ENCODE results near the gene GNPTG. TPM values are rescaled to one million over a fixed set of nuclear protein-coding genes. Genes with fewer than 3 reads are reported as not detected.

GNPTG gene
- total RNA-seq, 4 donors from 2014 or later = 53.8 to 130 (median 79.1) TPM

DNA sequence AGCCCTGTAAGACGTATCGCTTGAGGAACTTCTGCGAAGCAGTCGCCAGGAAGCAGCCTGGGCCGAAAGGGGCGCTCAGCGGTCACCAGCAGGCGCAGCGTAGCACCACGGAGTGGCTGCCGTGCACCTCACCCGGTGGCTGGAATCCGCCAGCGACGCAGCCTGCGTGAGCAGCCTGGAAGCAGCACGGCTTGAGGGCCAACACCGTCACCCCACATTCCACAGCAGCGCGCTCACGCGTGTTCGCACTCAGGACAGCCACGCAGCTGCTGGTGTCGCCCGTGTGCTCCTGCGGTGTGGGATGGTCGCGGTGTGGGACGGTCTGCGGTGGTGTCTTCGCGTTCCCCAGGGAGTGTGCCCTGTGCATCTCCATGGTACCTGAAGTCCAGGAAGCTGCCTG lies 32.7 kb upstream of the GNPTG start:
- Histone ChIP-seq H3K36me3 (peaks cover 0 to 75% (median 33%) of the 10 kb centered on the region in 4 donors), H3K9me3 (no peaks in the 10 kb centered on the region), H3K27me3 (no peaks in the 10 kb centered on the region), H3K27ac (no peak overlapping the region), H3K4me1 (no peaks in the 10 kb centered on the region), H3K4me3 (no peak overlapping the region)
- intact Hi-C loops (cut with DNase I; ENCODE audit: low total_unique reads) (no loop called here), in situ Hi-C loops (cut with MboI; ENCODE audit: low pct_ligation_motif_present in 1 of 4, low pct_unique_long_range_greater_than_20kb in 1 of 4, low sequenced_read_pairs in 3 of 4) (no loop called here)
- WGBS, 2 donors (ENCODE audit: low coverage in 1 of 2) = 91% methylated on average over 21 of the region's 33 CpGs; no CpG with 5 or more reads in 1 of the 2 donors
- no peak for DNase-seq
- no peak for TF ChIP-seq POLR2AphosphoS5 (IDR thresholded peaks at IDR 0.05)
- TF ChIP-seq POLR2A (IDR thresholded peaks at IDR 0.05) = no peak
- TF ChIP-seq, protein P1, sequence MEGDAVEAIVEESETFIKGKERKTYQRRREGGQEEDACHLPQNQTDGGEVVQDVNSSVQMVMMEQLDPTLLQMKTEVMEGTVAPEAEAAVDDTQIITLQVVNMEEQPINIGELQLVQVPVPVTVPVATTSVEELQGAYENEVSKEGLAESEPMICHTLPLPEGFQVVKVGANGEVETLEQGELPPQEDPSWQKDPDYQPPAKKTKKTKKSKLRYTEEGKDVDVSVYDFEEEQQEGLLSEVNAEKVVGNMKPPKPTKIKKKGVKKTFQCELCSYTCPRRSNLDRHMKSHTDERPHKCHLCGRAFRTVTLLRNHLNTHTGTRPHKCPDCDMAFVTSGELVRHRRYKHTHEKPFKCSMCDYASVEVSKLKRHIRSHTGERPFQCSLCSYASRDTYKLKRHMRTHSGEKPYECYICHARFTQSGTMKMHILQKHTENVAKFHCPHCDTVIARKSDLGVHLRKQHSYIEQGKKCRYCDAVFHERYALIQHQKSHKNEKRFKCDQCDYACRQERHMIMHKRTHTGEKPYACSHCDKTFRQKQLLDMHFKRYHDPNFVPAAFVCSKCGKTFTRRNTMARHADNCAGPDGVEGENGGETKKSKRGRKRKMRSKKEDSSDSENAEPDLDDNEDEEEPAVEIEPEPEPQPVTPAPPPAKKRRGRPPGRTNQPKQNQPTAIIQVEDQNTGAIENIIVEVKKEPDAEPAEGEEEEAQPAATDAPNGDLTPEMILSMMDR (IDR thresholded peaks at IDR 0.05) = no peak
- TF ChIP-seq EP300 (IDR thresholded peaks at IDR 0.05; ENCODE audit: low read depth) = no peak

DNA sequence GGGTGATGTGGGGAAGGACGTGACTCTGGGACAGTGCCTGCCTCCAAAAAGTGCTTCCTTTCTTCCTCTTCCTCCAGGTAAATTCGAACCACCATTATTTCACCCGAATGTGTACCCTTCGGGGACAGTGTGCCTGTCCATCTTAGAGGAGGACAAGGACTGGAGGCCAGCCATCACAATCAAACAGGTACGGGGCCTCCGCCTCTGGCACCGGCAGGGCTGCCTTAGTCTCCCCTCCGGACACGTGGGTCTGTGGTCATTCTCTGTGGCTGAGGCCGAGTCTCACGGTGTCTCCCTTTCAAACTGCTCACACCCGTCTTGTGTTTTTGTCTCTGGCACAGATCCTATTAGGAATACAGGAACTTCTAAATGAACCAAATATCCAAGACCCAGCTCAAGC lies 31.6 kb upstream of the GNPTG start:
- in situ Hi-C loops (cut with MboI; ENCODE audit: low pct_ligation_motif_present in 1 of 4, low pct_unique_long_range_greater_than_20kb in 1 of 4, low sequenced_read_pairs in 3 of 4) = no loop called here
- WGBS, 2 donors (ENCODE audit: low coverage in 1 of 2) = 84 to 96% methylated on average over 5 to 12 of the region's 12 CpGs
- no peaks in the 10 kb centered on the region for H3K4me1 ChIP-seq
- peaks cover 0 to 76% (median 34%) of the 10 kb centered on the region in 4 donors for H3K36me3 ChIP-seq
- H3K9me3 ChIP-seq = no peaks in the 10 kb centered on the region
- no peak overlapping the region for H3K4me3 ChIP-seq
- TF ChIP-seq, protein P1 (IDR thresholded peaks at IDR 0.05) = no peak
- intact Hi-C loops (cut with DNase I; ENCODE audit: low total_unique reads) = no loop called here
- H3K27ac ChIP-seq = no peak overlapping the region
- DNase-seq = no peak
- no peaks in the 10 kb centered on the region for H3K27me3 ChIP-seq

DNA sequence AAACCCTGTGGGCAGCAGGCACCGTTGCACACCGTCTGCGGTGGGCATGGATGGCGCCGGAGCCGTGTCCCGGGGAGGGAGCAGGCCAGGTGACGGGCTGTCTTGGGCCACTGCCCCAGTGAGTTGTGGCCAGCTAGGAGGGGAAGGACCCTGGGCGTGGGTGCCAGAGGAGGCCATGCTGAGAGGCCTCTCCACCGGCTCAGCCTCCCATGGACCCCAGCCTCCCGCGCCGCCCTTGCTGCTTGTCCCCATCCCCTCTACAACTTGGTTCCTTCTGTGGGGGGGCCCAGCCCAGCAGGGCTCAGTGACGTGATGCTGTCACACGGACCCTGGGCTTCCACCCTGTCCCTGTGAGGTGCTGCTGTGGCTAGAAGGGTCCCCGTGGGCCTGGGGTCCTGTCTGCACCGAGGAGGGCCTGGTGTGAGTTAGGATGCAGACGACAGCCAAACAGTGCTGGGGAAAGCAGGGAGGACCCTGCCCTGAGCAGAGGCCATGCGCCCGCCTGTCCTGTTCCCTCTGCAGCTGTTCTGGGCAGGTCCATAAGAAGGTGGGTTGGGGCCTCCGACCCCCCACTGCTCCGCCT lies 31.0 kb upstream of the GNPTG start:
- Histone ChIP-seq H3K4me3 (no peak overlapping the region), H3K4me1 (no peaks in the 10 kb centered on the region), H3K27ac (no peak overlapping the region), H3K27me3 (no peaks in the 10 kb centered on the region), H3K36me3 (peaks cover 0 to 72% (median 31%) of the 10 kb centered on the region in 4 donors), H3K9me3 (no peaks in the 10 kb centered on the region)
- no peak for DNase-seq
- WGBS, 2 donors (ENCODE audit: low coverage in 1 of 2) = 88% methylated on average over 21 of the region's 22 CpGs; no CpG with 5 or more reads in 1 of the 2 donors
- intact Hi-C loops (cut with DNase I; ENCODE audit: low total_unique reads) (no loop called here), in situ Hi-C loops (cut with MboI; ENCODE audit: low pct_ligation_motif_present in 1 of 4, low pct_unique_long_range_greater_than_20kb in 1 of 4, low sequenced_read_pairs in 3 of 4) (no loop called here)
- TF ChIP-seq, protein P1 (IDR thresholded peaks at IDR 0.05) = no peak
- no peak for TF ChIP-seq EP300 (IDR thresholded peaks at IDR 0.05; ENCODE audit: low read depth)
- no peak for TF ChIP-seq POLR2AphosphoS5 (IDR thresholded peaks at IDR 0.05)
- no peak for TF ChIP-seq POLR2A (IDR thresholded peaks at IDR 0.05)

DNA sequence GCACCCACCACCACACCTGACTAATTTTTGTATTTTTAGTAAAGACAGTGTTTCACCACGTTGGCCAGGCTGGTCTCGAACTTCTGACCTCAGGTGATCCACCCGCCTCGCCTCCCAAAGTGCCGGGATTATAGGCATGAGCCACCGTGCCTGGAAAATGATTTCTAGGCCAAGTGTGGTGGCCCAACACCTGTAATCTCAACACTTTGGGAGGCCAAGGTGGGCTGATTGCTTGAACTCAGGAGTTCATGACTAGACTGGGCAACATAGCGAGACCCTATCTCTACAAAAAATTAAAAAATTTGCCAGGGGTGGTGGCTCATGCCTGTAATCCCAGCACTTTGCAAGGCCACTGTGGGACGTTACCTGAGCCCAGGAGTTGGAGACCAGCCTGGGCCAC lies 29.3 kb upstream of the GNPTG start:
- H3K9me3 ChIP-seq = no peaks in the 10 kb centered on the region
- no peak overlapping the region for H3K4me3 ChIP-seq
- in situ Hi-C loops (cut with MboI; ENCODE audit: low pct_ligation_motif_present in 1 of 4, low pct_unique_long_range_greater_than_20kb in 1 of 4, low sequenced_read_pairs in 3 of 4) = no loop called here
- H3K27me3 ChIP-seq = no peaks in the 10 kb centered on the region
- WGBS, 2 donors (ENCODE audit: low coverage in 1 of 2) = 67 to 89% methylated on average over 1 to 8 of the region's 8 CpGs
- no peaks in the 10 kb centered on the region for H3K4me1 ChIP-seq
- DNase-seq = no peak
- TF ChIP-seq POLR2AphosphoS5 (IDR thresholded peaks at IDR 0.05) (no peak), EP300 (IDR thresholded peaks at IDR 0.05; ENCODE audit: low read depth) (no peak), POLR2A (IDR thresholded peaks at IDR 0.05) (no peak)
- TF ChIP-seq, protein P1 (IDR thresholded peaks at IDR 0.05) = no peak
- H3K27ac ChIP-seq = no peak overlapping the region
- intact Hi-C loops (cut with DNase I; ENCODE audit: low total_unique reads) = no loop called here
- H3K36me3 ChIP-seq = peaks cover 0 to 56% (median 24%) of the 10 kb centered on the region in 4 donors

All from transverse colon (tissue), 4 donors.